Smooth muscle cell (in vitro differentiated cells): ENCODE data around the gene AOPEP. TPM values are rescaled to one million over a fixed set of nuclear protein-coding genes. Genes with fewer than 3 reads are reported as not detected.
A peak's percentile ranks its signal among the peaks of the same experiment; 100 is the strongest.

Experiments
- DNase-seq: peaks from one replicate; lab custom pipeline; 2025; ENCODE audit not compliant: unreplicated experiment; lab: John Stamatoyannopoulos, UW
- H2AFZ ChIP-seq: fragments of 200-600 bp; sonication (generic); 2 replicates; pipeline ENCODE4 v1.6.0; 2016; ENCODE audit warnings: antibody characterized with exemption, low read depth, mild to moderate bottlenecking
- H3F3A ChIP-seq: fragments of 200-600 bp; sonication (generic); 2 replicates; pipeline ENCODE4 v1.6.0; 2017; ENCODE audit warnings: antibody characterized with exemption, low read depth
- H3K27ac ChIP-seq: fragments of 200-600 bp; sonication (generic); 2 replicates; pipeline ENCODE4 v1.5.1; 2016; ENCODE audit warnings: low read depth, mild to moderate bottlenecking
- H3K27me3 ChIP-seq: fragments of 200-600 bp; sonication (generic); 2 replicates; pipeline ENCODE4 v1.6.1; 2016; ENCODE audit warnings: low read depth, mild to moderate bottlenecking
- H3K36me3 ChIP-seq: fragments of 200-600 bp; sonication (generic); 2 replicates; pipeline ENCODE4 v1.5.1; 2016; ENCODE audit warnings: low read depth
- H3K4me1 ChIP-seq: fragments of 200-600 bp; sonication (generic); 2 replicates; pipeline ENCODE4 v1.5.1; 2016; ENCODE audit warnings: low read depth
- H3K4me2 ChIP-seq: fragments of 200-600 bp; sonication (generic); 2 replicates; pipeline ENCODE4 v1.6.0; 2016; ENCODE audit warnings: mild to moderate bottlenecking
- H3K4me3 ChIP-seq: fragments of 200-600 bp; sonication (generic); 2 replicates; pipeline ENCODE4 v1.5.1; 2016; ENCODE audit warnings: mild to moderate bottlenecking
- H3K79me2 ChIP-seq: fragments of 200-600 bp; sonication (generic); 2 replicates; pipeline ENCODE4 v1.6.0; 2016; ENCODE audit warnings: low read depth, mild to moderate bottlenecking
- H3K9ac ChIP-seq: fragments of 200-600 bp; sonication (generic); 2 replicates; pipeline ENCODE4 v1.6.0; 2016; ENCODE audit warnings: low read depth
- H3K9me3 ChIP-seq: fragments of 200-600 bp; sonication (generic); replicated peaks from 2 replicates; pipeline ENCODE4 v1.5.1; 2016; ENCODE audit warnings: low read depth
- H4K20me1 ChIP-seq: fragments of 200-600 bp; sonication (generic); 2 replicates; pipeline ENCODE4 v1.6.0; 2016; ENCODE audit warnings: low read depth
- WGBS: methylation state at CpG from one replicate; pipeline ENCODE4 v1.1.7; 2016; ENCODE audit warnings: low lambda C conversion rate; 5-methylcytosine and 5-hydroxymethylcytosine counted together
- polyA plus RNA-seq: library from polyadenylated mRNA; unstranded; fragments of >200 nt; fragmentation: Nextera tagmentation; extraction: Ambion mirVana; gene quantifications from 2 replicates; pipeline ENCODE4 v1.2.1, GENCODE V29; 2016
- total RNA-seq: library from RNA; depleted of rRNA; stranded (reverse); fragments of >200 nt; gene quantifications from 2 replicates; pipeline ENCODE4 v1.2.3, GENCODE V29; 2014
- TF ChIP-seq, protein P1 (sequence below): fragments of 200-600 bp; sonication (generic); IDR thresholded peaks from 2 replicates; pipeline ENCODE4 v1.5.1; 2017; ENCODE audit warnings: borderline replicate concordance, mild to moderate bottlenecking, antibody characterized with exemption; ENCODE audit not compliant: insufficient read depth, poor library complexity, severe bottlenecking

The AOPEP gene
- total and polyA plus RNA-seq, 2 experiments from 2014 or later: 52.7 to 94.9 TPM

DNA sequence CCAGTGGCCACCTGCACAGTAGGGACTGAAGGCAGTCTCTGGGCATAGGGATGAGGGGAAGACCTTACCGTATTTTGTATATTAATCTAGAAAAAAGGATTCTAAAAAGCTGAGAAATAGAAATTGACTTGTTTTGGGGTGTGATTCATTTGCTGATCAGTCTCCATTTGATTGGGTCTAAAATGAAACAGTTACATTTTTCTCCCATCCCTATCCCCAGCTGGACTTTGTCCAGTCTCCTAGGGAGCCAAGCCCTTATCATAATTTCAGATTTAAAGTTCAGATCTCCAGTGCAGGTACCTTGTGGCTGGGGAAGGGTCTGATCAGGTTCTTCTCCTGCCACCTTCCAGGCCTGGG is 350.2 kb downstream of the AOPEP start:
- TF ChIP-seq, protein P1, sequence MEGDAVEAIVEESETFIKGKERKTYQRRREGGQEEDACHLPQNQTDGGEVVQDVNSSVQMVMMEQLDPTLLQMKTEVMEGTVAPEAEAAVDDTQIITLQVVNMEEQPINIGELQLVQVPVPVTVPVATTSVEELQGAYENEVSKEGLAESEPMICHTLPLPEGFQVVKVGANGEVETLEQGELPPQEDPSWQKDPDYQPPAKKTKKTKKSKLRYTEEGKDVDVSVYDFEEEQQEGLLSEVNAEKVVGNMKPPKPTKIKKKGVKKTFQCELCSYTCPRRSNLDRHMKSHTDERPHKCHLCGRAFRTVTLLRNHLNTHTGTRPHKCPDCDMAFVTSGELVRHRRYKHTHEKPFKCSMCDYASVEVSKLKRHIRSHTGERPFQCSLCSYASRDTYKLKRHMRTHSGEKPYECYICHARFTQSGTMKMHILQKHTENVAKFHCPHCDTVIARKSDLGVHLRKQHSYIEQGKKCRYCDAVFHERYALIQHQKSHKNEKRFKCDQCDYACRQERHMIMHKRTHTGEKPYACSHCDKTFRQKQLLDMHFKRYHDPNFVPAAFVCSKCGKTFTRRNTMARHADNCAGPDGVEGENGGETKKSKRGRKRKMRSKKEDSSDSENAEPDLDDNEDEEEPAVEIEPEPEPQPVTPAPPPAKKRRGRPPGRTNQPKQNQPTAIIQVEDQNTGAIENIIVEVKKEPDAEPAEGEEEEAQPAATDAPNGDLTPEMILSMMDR: no peak
- no peaks in the 10 kb centered on the region for H3K9me3 ChIP-seq
- DNase-seq: no peak
- no peak overlapping the region for H2AFZ ChIP-seq
- peaks cover 100% of the 10 kb centered on the region for H3K79me2 ChIP-seq
- no peak overlapping the region for H3K9ac ChIP-seq
- H3K4me1 ChIP-seq: peaks cover 49% of the 10 kb centered on the region
- H3K36me3 ChIP-seq: peaks cover 11% of the 10 kb centered on the region
- H3K4me2 ChIP-seq: no peak overlapping the region
- peak overlapping the region; percentile 77 for H3K27ac ChIP-seq
- whole genome bisulfite sequencing: 96% methylated on average over 1 of the region's 1 CpG
- no peak overlapping the region for H3K4me3 ChIP-seq
- peaks cover 100% of the 10 kb centered on the region for H4K20me1 ChIP-seq
- H3F3A ChIP-seq: peaks cover 31% of the 10 kb centered on the region
- H3K27me3 ChIP-seq: no peaks in the 10 kb centered on the region

DNA sequence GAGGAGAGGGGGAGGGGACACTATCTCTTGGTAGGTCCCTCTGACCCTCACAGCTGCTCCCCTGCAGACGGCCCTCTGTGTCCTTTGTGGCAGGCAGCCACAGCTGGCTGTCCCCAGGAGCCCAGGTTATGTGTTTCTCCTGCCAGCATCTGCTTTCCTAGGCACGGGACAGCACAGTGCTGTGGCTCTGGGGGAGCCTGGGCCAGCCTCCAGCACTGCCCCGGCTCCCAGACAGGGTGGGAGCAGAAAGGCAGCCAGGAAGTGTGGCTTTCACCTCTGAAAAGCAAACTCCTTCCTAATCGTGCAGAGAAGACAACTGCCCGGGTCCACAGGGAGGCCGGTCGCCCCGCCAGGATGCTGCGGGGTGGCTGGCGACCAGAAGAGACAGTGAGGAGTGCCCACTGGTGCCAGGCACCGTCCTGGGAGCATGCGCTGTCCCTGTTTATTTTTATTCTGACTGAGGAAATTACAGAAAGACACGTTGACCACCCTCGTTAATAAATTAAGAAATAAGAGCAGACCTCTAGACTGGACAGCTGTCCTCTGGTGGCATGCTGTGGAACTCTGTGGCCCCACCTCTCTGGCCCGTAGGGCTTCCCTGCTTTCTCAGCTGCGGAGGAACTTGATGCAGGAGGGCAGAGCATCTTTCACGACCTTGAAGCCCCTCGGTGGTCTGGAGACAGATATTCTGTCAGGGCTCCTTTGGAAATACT is 350.7 kb downstream of the AOPEP start:
- no peak overlapping the region for H3K9ac ChIP-seq
- H4K20me1 ChIP-seq: peaks cover 100% of the 10 kb centered on the region
- H3K36me3 ChIP-seq: peaks cover 12% of the 10 kb centered on the region
- no peaks in the 10 kb centered on the region for H3K27me3 ChIP-seq
- H3K4me3 ChIP-seq: no peak overlapping the region
- H3K27ac ChIP-seq: peak overlapping the region; percentile 77
- 72% methylated on average over 18 of the region's 18 CpGs for WGBS
- peaks cover 29% of the 10 kb centered on the region for H3F3A ChIP-seq
- H3K79me2 ChIP-seq: peaks cover 100% of the 10 kb centered on the region
- TF ChIP-seq, protein P1: no peak
- H3K4me2 ChIP-seq: peak overlapping the region; percentile 6
- peaks cover 54% of the 10 kb centered on the region for H3K4me1 ChIP-seq
- no peaks in the 10 kb centered on the region for H3K9me3 ChIP-seq
- H2AFZ ChIP-seq: no peak overlapping the region
- DNase-seq: no peak

DNA sequence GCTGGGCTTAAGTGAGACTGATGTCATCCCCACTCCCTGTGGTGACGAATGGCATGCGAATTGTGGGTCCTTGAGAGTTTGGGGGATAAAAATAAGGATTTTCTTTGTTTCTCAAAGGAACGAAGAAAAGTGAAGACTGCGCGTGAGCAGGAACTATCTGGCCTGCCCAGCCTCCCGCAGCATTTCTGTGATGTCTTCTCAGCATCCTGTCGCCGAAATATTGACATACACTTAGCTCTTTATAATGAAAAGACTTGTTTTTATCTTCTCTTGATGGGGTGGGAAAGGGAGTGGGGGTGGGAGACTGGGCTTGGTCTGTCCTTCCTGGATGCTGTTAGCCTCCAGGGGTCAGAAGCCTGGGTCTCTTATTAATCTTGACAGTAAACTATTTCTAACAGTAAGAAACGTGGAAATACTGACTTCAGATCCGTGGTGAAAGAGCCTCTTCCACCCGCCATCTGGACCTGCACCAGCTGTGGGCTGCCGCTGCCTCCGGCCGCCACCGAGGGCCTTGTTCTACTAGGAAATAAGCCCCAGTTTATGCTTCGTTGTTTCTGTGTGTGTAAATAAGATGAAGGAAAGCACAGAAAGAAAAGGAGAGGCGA is 351.4 kb downstream of the AOPEP start:
- peak overlapping the region; percentile 6 for H3K4me2 ChIP-seq
- TF ChIP-seq, protein P1: no peak
- no peak overlapping the region for H3K4me3 ChIP-seq
- H3K9ac ChIP-seq: no peak overlapping the region
- H3K27ac ChIP-seq: peak overlapping the region; percentile 77
- H3K9me3 ChIP-seq: no peaks in the 10 kb centered on the region
- WGBS: 62% methylated on average over 17 of the region's 17 CpGs
- H2AFZ ChIP-seq: no peak overlapping the region
- peaks cover 54% of the 10 kb centered on the region for H3K4me1 ChIP-seq
- peaks cover 12% of the 10 kb centered on the region for H3K36me3 ChIP-seq
- H3F3A ChIP-seq: peaks cover 29% of the 10 kb centered on the region
- DNase-seq: no peak
- H4K20me1 ChIP-seq: peaks cover 99% of the 10 kb centered on the region
- H3K27me3 ChIP-seq: no peaks in the 10 kb centered on the region
- H3K79me2 ChIP-seq: peaks cover 100% of the 10 kb centered on the region
